ENCODE results near the gene ADAMTSL3.

DNA sequence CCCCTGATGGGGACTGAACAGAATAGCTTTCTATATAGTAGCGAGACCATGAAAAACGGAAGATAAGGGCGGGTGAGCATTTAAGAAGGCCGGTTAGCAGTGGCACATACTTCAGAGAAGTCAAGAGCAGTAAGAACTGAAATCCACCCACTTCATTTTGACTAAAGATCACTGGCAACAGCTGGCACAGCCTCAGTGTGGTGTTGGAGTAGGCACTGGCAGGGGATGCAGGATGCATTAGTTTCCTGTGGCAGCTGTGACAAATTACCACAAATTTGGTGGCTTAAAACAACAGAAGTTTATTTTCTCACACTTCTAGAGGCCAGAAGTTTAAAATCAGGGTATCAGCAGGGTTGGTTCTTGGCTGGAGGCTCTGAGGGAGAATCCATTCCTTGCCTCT is 176.5 kb downstream of the ADAMTSL3 start:
- TF ChIP-seq, protein P1, sequence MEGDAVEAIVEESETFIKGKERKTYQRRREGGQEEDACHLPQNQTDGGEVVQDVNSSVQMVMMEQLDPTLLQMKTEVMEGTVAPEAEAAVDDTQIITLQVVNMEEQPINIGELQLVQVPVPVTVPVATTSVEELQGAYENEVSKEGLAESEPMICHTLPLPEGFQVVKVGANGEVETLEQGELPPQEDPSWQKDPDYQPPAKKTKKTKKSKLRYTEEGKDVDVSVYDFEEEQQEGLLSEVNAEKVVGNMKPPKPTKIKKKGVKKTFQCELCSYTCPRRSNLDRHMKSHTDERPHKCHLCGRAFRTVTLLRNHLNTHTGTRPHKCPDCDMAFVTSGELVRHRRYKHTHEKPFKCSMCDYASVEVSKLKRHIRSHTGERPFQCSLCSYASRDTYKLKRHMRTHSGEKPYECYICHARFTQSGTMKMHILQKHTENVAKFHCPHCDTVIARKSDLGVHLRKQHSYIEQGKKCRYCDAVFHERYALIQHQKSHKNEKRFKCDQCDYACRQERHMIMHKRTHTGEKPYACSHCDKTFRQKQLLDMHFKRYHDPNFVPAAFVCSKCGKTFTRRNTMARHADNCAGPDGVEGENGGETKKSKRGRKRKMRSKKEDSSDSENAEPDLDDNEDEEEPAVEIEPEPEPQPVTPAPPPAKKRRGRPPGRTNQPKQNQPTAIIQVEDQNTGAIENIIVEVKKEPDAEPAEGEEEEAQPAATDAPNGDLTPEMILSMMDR (IDR thresholded peaks at IDR 0.05) = no peak
- TF ChIP-seq NFIC (IDR thresholded peaks at IDR 0.05; ENCODE audit: borderline replicate concordance) (no peak), JUND (IDR thresholded peaks at IDR 0.05) (no peak), EP300 (IDR thresholded peaks at IDR 0.05; ENCODE audit: borderline replicate concordance in 1 of 2, low read depth in 1 of 2, low read length in 1 of 2) (no peak), POLR2AphosphoS5 (IDR thresholded peaks at IDR 0.05; ENCODE audit: low read depth, low read length) (no peak), GABPA (IDR thresholded peaks at IDR 0.05; ENCODE audit: low read depth) (no peak), YY1 (IDR thresholded peaks at IDR 0.05; ENCODE audit: low read depth) (no peak)

Measured in SK-N-SH (cell line).